DMS 273 treated with DMSO at 0.1 percent for 48 hours (cell line): ENCODE results near the gene ESPN.

ENCODE experiments used
- DNase-seq: peaks from one replicate; lab custom pipeline; 2025; lab: John Stamatoyannopoulos, UW

ESPN gene

GRCh38 chr1:6497215-6497866 lies 72.8 kb downstream of the ESPN start:
- DNase-seq, result no peak

GRCh38 chr1:6497867-6498575 lies 73.4 kb downstream of the ESPN start:
- DNase-seq, result no peak

DNA sequence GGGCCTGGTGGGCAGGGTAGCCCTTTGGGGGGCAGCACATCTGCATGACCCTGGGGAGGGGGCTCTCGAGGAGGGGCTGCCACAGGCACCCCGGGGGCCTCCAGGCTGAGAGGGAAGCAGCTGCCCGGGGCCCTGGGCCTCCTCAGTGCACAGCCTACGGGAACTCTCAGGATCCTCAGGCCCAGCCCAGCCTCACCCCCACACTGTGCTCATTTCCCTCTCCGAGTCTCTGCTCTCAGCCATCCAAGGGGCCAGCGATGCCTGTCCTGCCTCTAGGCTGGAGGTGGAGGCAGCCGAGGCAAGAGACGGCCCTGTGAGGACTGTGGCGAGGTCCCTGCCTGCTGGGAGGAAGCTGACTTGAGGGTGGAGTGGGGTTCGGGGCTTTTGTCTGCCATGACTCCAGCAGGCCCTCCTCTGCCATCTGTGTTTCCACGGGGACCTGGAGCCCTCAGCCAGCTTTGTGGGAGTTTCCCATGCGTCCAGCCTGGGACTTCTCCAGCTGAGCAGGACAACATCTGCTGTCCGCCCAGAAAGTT lies 74.1 kb downstream of the ESPN start:
- no peak for DNase-seq

DNA sequence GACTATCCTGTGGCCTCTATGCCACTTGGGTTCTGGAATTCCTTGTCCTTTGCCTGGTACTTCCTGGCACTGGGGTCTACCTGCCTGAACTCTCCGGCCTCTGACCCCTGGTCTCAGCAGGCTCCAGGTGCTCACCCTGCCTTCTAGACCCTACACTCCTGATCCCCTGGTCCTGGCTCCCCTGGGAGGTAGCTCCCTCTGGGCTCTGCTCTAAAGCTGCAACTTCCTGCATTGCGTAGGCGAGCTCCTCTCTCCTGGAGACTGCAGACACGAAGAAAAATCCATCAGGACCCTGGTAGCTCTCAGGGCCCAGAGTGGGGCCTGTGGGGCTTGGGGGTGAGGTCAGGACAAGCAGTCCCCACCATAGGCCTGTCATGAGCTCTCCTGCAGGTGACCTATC lies 74.7 kb downstream of the ESPN start:
- DNase-seq, result no peak

GRCh38 chr1:6500544-6501278 lies 76.1 kb downstream of the ESPN start:
- no peak for DNase-seq

GRCh38 chr1:6501279-6501813 lies 76.8 kb downstream of the ESPN start:
- no peak for DNase-seq

- DNase-seq, result no peak
Observed at GRCh38 chr1:6502000-6502891, 77.7 kb downstream of the ESPN start.

- DNase-seq, result no peak
Observed at GRCh38 chr1:6503884-6504602, 79.5 kb downstream of the ESPN start.

DNA sequence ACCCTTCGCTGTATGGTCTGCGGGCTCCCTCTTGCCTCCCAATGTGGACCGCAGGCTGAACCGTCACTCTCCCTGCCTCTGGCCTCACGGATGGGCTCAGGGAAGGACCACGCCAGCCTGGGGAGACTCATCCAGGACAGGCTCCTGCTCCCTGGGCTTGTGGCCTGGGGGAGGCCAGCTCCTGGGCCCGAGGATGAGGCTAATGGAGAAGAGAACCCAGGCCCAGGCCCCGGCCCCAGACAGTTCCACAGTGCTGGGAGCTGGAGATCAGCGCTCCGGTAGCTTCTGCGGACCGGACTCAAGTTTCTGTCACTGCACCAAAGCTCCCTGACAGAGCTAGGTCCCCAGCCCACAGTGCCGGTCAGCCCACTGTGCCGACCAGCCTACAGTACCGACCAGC lies 80.3 kb downstream of the ESPN start:
- no peak for DNase-seq

- no peak for DNase-seq
Observed at GRCh38 chr1:6505367-6506209, 81.0 kb downstream of the ESPN start.

DNA sequence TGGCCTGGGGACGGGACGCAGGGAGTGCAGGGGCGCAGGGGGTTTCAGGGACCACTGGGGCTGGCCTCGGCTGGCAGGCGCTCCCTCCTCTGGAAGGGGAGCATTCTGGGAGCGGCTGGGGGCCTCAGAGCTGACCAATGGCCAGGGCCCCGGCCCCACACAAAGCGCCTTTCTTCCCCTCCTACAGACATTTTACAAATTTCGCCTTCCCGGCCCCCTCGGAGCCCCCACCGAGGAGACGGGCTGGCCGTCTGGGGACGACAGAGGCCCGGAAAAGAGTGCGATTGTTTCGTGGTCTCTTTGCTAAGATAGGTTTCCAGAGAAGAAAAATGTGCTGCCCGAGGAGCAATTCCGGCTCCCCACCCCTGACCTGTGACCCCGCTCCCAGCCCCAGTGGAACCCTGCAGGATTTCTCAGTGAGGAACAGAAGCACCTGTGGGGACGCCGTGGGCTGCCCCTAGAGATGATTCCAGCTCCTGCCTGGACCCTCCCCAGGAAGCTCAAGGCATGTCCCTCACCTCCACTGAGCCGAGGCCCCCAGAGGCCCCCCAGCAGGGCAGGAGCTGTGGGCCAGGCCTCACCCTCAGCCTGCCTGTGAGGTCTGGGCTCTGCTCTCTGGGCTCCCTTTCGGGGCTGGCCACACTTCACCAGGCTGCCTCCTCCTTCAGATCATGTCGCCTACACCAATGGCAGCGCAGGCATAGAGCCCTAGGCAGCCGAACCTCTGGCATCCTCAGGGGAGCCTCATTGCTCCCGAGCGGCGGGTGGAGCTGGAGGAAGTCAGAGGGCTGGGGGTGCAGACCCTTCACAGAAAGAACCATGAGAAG lies 81.8 kb downstream of the ESPN start:
- DNase-seq, result no peak

DNA sequence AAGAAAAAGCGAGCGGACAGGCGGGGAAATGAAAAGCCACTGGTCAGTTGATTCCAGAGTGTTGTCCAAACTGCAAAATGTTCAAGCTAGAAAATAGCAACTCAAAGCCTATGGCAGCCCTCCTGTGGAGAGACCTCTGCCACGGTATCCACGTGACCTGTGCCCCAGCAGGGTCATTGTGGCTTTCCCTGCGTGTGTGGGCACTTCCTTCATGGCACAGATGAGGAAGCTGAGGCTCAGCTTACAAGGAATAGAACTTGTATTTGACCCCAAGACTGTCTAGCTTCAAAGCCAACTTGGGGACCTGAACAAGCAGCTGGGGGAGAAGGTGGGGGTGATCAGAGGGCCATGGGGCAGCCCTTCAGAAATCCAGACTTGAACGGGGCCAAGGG lies 82.5 kb downstream of the ESPN start:
- no peak for DNase-seq

- DNase-seq, result no peak
Observed at GRCh38 chr1:6507461-6507911, 82.9 kb downstream of the ESPN start.

GRCh38 chr1:6508154-6508815 lies 83.7 kb downstream of the ESPN start:
- DNase-seq, result no peak

DNA sequence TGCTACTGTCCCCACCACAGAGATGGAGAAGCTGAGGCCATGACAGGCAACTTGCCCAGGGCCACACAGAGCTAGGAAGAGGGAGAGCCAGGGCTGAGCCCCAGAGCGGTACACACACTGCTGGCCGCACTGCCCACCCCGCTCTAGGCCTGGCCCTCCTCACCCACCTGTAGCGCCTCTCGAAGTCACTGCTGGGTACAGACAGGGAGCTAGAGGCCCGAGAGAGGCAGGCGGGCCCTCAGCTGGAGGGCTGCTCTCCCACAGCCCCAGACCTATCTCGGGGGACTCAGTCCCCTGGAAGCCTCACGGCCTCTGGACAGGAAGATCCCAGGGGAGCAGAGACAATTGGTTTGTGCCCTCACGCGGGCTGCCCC lies 84.2 kb downstream of the ESPN start:
- DNase-seq, result no peak

DNA sequence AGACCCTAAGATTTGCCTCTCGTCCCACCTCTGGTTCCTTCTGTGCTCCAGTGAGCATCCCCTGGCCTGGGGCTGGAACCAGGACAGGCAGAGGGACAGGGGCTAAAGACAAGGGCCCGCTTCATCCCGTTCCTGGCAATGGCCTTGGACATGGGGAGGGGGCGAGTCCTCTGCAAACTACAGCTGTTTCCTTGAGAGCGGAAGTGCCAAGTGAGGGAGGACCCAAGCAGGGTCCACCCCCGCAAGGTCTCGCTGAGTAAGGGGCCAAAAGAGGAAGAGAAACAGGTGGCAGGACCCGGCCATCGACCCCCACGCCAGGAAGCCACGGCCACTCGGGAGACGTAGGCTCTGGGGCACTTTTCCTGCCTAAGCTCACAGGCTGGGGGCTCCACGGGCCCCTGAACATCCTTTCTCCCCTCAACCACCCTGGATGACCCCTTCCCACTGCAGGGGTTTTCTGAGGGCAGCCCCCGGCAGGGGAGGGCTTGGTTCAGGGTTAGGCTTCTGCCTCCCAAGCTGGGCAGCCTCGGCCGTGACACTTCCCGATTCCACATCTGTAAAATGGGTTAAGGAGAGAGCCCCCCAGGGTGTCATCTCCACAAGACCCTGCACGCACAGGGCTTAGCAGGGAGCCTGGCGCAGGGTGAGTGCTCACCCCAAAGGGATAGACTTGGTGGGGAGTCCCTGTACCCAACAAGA lies 84.8 kb downstream of the ESPN start:
- no peak for DNase-seq

- no peak for DNase-seq
Observed at GRCh38 chr1:6509919-6510291, 85.3 kb downstream of the ESPN start.

DNA sequence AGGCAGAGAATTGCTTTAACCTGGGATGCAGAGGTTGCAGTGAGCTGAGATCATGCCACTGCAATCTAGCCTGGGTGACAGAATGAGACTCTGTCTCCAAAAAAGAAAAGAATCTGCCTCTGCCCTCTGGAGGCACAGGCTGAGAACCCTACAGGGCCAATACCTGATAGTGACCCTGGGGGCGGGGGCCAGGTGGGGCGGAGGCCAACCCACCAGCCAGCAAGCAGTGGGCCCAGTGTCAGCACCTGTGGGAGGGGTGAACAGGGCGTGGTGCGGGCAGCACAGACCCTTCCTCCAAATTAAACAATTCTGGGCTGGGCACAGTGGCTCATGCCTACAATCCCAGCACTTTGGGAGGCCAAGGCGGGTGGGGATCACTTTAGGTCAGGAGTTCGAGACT lies 85.9 kb downstream of the ESPN start:
- DNase-seq, result no peak
